Loucy (cell line): ENCODE measurements around the gene NIN.
A peak's percentile ranks its signal among the peaks of the same experiment; 100 is the strongest.

Experiments used
- H2AFZ ChIP-seq: fragments of 200-600 bp; sonication (generic); 2 replicates; pipeline ENCODE4 v1.6.0; 2016; ENCODE audit warnings: antibody characterized with exemption, mild to moderate bottlenecking, low read length, moderate library complexity
- H3F3A ChIP-seq: fragments of 200-600 bp; 2 replicates; pipeline ENCODE4 v1.6.0; 2016; ENCODE audit warnings: antibody characterized with exemption, low read depth, mild to moderate bottlenecking
- H3K27me3 ChIP-seq: fragments of 200-600 bp; sonication (generic); 2 replicates; pipeline ENCODE4 v1.6.1; 2014; ENCODE audit warnings: low read length, mild to moderate bottlenecking; ENCODE audit not compliant: insufficient read depth, poor library complexity, severe bottlenecking
- H3K36me3 ChIP-seq: fragments of 200-600 bp; sonication (generic); 2 replicates; pipeline ENCODE4 v1.6.1; 2016; ENCODE audit warnings: low read length; ENCODE audit not compliant: insufficient read depth
- H3K4me1 ChIP-seq: fragments of 200-600 bp; sonication (generic); 2 replicates; pipeline ENCODE4 v1.5.1; 2014; ENCODE audit warnings: low read length, mild to moderate bottlenecking; ENCODE audit not compliant: insufficient read depth, poor library complexity, severe bottlenecking
- H3K4me2 ChIP-seq: fragments of 200-600 bp; sonication (generic); 2 replicates; pipeline ENCODE4 v1.6.0; 2014; ENCODE audit warnings: antibody characterized with exemption, low read length, low read depth, mild to moderate bottlenecking; ENCODE audit not compliant: poor library complexity, severe bottlenecking
- H3K4me3 ChIP-seq: fragments of 200-600 bp; sonication (generic); 2 replicates; pipeline ENCODE4 v1.5.1; 2014; ENCODE audit warnings: low read length, mild to moderate bottlenecking, mixed read lengths; ENCODE audit not compliant: poor library complexity, severe bottlenecking
- H3K79me2 ChIP-seq: fragments of 200-600 bp; sonication (generic); 2 replicates; pipeline ENCODE4 v1.6.1; 2014; ENCODE audit warnings: low read length; ENCODE audit not compliant: insufficient read depth
- H3K9ac ChIP-seq: fragments of 200-600 bp; sonication (generic); 2 replicates; pipeline ENCODE4 v1.6.0; 2014; ENCODE audit warnings: mild to moderate bottlenecking, low read depth, low read length, moderate library complexity; ENCODE audit not compliant: poor library complexity, severe bottlenecking
- H3K9me2 ChIP-seq: fragments of 200-600 bp; sonication (generic); replicated peaks from 2 replicates; pipeline ENCODE4 v1.6.1; 2016; ENCODE audit warnings: low read depth, low read length, mixed read lengths
- H3K9me3 ChIP-seq: fragments of 200-600 bp; sonication (generic); 2 replicates; pipeline ENCODE4 v1.6.1; 2014; ENCODE audit warnings: mild to moderate bottlenecking, antibody characterized with exemption, low read length, low read depth; ENCODE audit not compliant: insufficient read depth
- H4K20me1 ChIP-seq: fragments of 200-600 bp; sonication (generic); 2 replicates; pipeline ENCODE4 v1.6.0; 2014; ENCODE audit warnings: antibody characterized with exemption, low read length, mild to moderate bottlenecking; ENCODE audit not compliant: insufficient read depth, poor library complexity, severe bottlenecking
- CTCF ChIP-seq: fragments of 200-600 bp; sonication (generic); conservative IDR thresholded peaks from 2 replicates; pipeline ENCODE4 v1.5.1; 2014; ENCODE audit warnings: mild to moderate bottlenecking, antibody characterized with exemption, low read length
- EZH2phosphoT487 ChIP-seq: fragments of 200-600 bp; IDR thresholded peaks from 2 replicates; pipeline ENCODE4 v1.6.1; 2018; ENCODE audit warnings: antibody characterized with exemption, mild to moderate bottlenecking, moderate library complexity, borderline replicate concordance

The NIN gene

GRCh38 chr14:50830044-50830931, 674 bp downstream of the NIN start:
- H4K20me1 ChIP-seq, result peaks cover 48% of the 10 kb centered on the region
- peak overlapping the region; percentile 78 for H3K9ac ChIP-seq
- H3K4me1 ChIP-seq, result peaks cover 49% of the 10 kb centered on the region

GRCh38 chr14:50829489-50830043, 1.4 kb downstream of the NIN start:
- no peaks in the 10 kb centered on the region for H3K9me2 ChIP-seq
- H3K4me1 ChIP-seq, result peaks cover 51% of the 10 kb centered on the region
- no peaks in the 10 kb centered on the region for H3K27me3 ChIP-seq
- no peaks in the 10 kb centered on the region for H3K36me3 ChIP-seq
- H2AFZ ChIP-seq, result no peak overlapping the region
- TF ChIP-seq EZH2phosphoT487 (no peak), CTCF (no peak)
- peak overlapping the region; percentile 78 for H3K9ac ChIP-seq
- no peaks in the 10 kb centered on the region for H3F3A ChIP-seq
- peaks cover 62% of the 10 kb centered on the region for H3K79me2 ChIP-seq
- H3K4me2 ChIP-seq, result peak overlapping the region; percentile 98
- peak overlapping the region; percentile 84 for H3K4me3 ChIP-seq
- peaks cover 55% of the 10 kb centered on the region for H4K20me1 ChIP-seq
- H3K9me3 ChIP-seq, result no peaks in the 10 kb centered on the region

More at GRCh38 chr14:50830044-50830931, 674 bp downstream of the NIN start:
- H3K27me3 ChIP-seq, result no peaks in the 10 kb centered on the region
- peak overlapping the region; percentile 98 for H3K4me2 ChIP-seq
- peak overlapping the region; percentile 84 for H3K4me3 ChIP-seq
- H3F3A ChIP-seq, result no peaks in the 10 kb centered on the region
- TF ChIP-seq CTCF, result no peak
- TF ChIP-seq EZH2phosphoT487, result no peak
- H3K36me3 ChIP-seq, result no peaks in the 10 kb centered on the region
- H3K9me2 ChIP-seq, result no peaks in the 10 kb centered on the region
- H2AFZ ChIP-seq, result peak overlapping the region; percentile 32; the same call in 1 of the 2 replicates
- H3K9me3 ChIP-seq, result no peaks in the 10 kb centered on the region
- H3K79me2 ChIP-seq, result peaks cover 55% of the 10 kb centered on the region

GRCh38 chr14:50828721-50829488, 2.1 kb downstream of the NIN start:
- H3K27me3 ChIP-seq, result no peaks in the 10 kb centered on the region
- no peak overlapping the region for H2AFZ ChIP-seq
- no peaks in the 10 kb centered on the region for H3K9me3 ChIP-seq
- no peaks in the 10 kb centered on the region for H3K9me2 ChIP-seq
- peaks cover 69% of the 10 kb centered on the region for H3K79me2 ChIP-seq
- peaks cover 62% of the 10 kb centered on the region for H4K20me1 ChIP-seq
- H3K4me2 ChIP-seq, result peak overlapping the region; percentile 98
- H3F3A ChIP-seq, result no peaks in the 10 kb centered on the region
- peak overlapping the region; percentile 78 for H3K9ac ChIP-seq
- no peaks in the 10 kb centered on the region for H3K36me3 ChIP-seq
- peaks cover 58% of the 10 kb centered on the region for H3K4me1 ChIP-seq
- no peak for TF ChIP-seq EZH2phosphoT487
- TF ChIP-seq CTCF, result peak; percentile 30
- peak overlapping the region; percentile 84 for H3K4me3 ChIP-seq
